HG02981 (cell line): ENCODE results near the gene SUSD4.

ENCODE experiments used
- ATAC-seq: cut with Tn5 transposase; IDR thresholded peaks from one replicate; pipeline ENCODE4 v1.9.1; 2021; ENCODE audit warnings: mild to moderate bottlenecking, moderate library complexity; ENCODE audit not compliant: unreplicated experiment

The SUSD4 gene

GRCh38 chr1:223216531-223217205 is 147.3 kb downstream of the SUSD4 start:
- no peak for ATAC-seq

- ATAC-seq: no peak
These were observed 147.9 kb downstream of the SUSD4 start for GRCh38 chr1:223216074-223216473.

GRCh38 chr1:223215026-223215425 is 148.9 kb downstream of the SUSD4 start:
- no peak for ATAC-seq

DNA sequence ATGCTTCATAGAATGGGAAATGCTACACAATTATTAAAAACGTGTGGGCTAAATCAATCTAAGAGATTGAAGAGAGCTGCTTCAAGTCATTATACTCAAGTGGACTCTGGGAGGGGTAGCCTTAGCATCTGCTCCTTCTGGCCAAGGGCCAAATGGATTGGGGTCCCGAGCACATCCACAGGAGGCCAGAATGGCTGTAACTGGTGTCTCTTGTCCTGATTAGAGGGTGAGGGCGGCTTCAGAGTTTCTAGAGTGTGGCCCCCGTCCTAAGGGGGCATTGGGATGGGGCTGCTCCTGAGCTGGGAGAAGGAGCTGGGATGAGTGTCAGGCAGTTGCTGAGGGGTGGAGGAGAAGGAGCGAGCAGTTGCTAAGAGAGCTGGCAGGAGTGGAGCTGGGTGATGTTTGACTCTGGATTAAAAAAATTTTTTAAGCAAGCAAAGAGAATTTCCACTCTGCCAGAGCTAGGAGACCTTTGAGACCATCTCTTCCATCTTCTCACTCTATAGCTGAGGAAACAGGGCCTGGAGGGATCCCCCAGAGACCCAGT is 149.6 kb downstream of the SUSD4 start:
- ATAC-seq: no peak

DNA sequence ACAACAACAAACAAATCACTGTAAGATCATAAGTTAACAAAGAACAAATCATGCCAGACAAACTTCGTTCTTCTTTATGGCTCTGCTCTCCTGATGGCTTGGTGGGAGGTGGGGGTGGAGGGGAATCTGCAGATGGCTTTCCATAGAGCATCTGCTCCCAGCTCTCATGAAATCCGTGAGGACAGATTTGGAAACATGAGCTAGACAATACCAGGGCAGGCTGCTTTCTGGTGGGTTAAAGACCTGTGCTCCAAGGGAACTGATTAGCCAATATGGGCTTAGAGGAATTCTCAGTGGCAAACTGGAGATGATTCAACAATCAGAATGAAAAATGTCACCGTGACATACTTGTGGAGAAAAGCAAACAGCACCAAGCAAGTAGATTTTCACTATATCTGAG is 151.5 kb downstream of the SUSD4 start:
- no peak for ATAC-seq

DNA sequence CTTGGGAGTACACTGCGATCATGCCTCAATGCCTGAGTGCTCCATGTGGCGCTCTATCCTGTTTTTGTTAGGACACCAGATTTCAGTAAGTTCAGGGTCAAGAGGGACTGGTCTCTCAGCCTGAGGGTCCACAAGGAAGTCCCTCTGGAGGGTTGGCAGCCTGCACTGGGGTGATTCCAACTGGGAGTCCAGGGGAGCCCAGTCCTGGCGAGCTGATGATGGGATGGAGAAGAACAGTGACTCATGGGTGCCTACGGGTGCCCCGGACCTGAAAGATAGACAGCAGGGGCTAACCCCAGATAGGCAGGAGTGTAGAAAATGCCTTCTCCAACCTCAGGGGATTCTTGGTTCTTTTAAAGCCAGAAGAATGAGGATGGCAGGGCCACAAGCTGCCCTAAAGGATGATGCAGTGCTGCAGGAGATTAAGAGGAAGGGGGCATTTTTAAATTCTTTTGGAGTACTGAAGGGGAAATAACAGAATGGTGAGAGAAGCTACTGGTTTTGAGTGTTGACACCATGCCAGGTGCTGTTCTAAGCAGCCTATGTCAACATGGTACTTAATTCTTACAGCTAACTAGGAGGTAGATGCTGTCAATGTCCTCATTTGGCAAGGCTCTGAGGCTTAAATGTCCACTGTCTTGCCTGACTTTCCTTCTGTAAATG is 152.5 kb downstream of the SUSD4 start:
- no peak for ATAC-seq

DNA sequence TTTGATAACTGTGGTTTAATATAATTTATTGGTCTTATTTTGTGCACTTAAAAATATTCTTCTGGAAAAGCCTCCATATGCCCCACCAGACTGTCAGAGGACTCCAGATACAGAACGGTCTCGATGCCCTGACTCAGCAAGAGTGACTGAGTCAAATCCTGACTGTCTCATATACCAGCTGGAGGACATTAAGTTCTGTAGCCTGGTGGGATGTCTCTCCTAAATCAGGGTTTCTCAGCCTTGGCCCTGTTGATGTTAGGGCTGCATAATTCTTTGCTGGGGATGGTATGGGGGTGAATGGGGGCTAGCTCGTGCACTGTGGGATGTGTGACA is 153.2 kb downstream of the SUSD4 start:
- no peak for ATAC-seq

GRCh38 chr1:223209992-223210787 is 153.8 kb downstream of the SUSD4 start:
- ATAC-seq: no peak

- no peak for ATAC-seq
These were observed 154.6 kb downstream of the SUSD4 start for GRCh38 chr1:223209293-223209898.

GRCh38 chr1:223208164-223209076 is 155.6 kb downstream of the SUSD4 start:
- ATAC-seq: no peak

DNA sequence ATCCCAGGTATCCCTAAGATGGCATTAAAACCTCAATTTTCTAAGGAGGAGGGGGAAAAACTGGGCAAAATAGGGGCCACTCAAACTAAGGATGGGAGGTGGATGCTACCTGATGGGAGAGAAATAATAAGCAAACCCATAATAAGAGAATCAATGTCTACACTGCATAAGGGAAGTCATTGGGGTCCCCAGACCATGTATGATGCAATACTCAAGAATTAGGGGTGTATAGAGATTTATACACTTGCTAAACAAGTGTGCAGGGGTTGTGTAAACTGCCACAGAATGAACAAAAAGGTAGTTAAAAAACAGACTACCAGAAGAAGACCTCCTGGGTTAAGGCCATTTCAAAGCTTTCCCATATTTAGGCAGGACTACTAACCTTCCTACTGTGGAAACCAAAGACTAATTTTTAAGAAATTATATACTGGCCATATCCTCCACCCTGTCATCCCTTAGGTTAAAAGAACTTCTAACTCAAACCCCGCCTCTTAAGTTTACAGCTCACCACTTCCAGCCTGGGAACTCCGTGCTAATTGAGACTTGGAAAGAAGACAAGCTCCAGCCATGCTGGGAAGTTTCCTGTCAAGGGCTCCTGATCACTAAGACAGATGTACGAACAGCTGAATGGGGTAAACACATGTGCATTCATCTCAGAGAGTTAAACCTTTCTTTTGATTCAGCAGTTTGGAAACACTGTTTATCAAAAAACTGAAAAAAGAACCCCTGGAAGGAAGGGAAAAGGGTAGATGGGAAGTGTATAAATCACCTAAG is 156.5 kb downstream of the SUSD4 start:
- no peak for ATAC-seq

GRCh38 chr1:223204424-223204823 is 159.6 kb downstream of the SUSD4 start:
- ATAC-seq: no peak

DNA sequence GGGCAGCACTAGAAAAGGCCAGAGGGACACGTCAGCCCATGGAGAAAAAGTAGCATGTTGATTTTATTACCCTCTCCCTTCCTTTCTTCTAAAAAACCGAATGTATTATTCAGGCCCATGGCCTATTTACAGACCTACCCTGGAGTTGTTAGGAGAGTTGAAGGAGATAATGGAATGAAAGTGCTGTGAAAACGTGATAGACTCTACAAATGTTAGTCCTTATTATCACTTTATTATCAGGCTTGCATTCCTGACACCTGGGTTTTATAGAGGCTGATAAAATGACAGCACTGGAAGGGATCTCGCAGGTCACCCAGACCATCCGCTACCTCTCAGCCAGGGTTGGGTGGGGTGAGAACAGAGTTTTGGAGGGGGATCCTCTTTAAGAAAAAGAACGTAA is 160.3 kb downstream of the SUSD4 start:
- ATAC-seq: no peak

DNA sequence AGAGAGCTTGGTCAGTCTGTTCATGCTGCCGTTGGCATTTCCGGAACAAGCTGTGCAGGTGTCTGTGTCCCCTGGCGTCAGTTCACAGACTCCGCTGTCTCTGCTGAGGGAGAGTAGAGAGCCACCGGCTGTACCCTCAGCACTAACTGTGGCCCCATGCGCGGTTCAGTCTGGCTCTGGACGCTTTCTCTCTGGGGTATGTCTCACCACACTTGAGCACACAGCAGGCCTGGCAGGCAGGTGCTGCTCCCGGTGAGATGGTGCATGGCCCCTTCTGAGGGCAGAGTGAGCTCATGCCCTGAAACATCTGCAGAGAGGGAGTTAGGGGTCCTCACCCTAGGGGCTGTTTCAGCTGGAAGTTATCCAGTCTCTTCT is 161.0 kb downstream of the SUSD4 start:
- ATAC-seq: no peak

DNA sequence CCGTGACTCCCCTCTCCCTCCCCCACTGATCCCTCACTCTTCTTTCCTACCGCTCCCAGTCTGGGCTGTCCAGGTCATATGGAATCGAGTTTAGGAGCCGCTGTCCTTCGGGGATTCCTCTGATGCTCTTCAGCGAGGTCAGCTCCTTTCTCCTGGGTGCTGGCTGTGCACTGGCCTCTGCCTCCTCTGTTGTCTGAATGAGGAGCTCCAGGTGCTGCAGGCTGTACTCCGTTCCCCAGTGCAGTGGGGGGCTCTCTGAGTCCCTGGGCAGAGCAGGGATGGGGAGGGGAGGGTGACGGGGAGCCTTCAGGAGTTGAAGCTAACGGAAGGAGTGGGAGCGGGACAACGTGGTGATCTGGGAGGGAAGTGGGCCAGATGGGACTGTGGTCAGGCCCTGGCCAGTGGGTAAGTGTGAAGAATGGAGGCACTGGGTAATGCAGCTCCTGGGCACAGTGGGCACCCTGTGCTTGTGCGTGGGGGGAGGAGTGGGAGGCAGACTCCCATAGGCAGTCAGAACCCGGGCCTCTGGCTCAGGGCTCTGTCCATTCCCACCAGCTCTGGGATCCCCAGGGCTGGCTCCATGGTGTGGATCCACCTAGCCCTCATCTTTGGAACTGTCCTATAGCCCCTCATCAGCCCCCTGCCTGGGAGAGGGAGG is 161.5 kb downstream of the SUSD4 start:
- no peak for ATAC-seq

GRCh38 chr1:223201967-223202366 is 162.0 kb downstream of the SUSD4 start:
- ATAC-seq: no peak

- ATAC-seq: no peak
These were observed 163.1 kb downstream of the SUSD4 start for GRCh38 chr1:223200903-223201302.

GRCh38 chr1:223199094-223199647 is 164.8 kb downstream of the SUSD4 start:
- no peak for ATAC-seq

DNA sequence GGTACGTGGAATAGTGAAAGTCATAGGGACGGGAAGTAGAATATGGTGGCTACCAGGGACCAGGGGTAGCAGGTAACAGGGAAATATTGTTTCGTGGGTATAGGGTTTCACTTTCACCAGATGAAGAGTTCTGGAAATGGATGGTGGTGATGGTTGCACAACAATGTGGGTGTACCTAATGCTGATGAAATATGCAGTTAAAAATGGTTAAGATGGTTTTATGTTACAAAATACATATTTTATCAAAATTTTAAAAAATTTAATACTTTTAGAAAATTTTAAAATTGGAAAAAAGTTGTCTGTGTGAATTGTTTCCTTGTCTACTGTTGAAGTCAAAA is 165.4 kb downstream of the SUSD4 start:
- ATAC-seq: no peak
